ELF-1 (cell line): ENCODE results near the gene ZWILCH.

ENCODE experiments used
- DNase-seq: peaks from one replicate; pipeline ENCODE4 v3.0.0-alpha.2; 2016; ENCODE audit warnings: low read depth, low spot score

Gene ZWILCH

GRCh38 chr15:66545255-66545654 lies 40.1 kb downstream of the ZWILCH start:
- no peak for DNase-seq

GRCh38 chr15:66555685-66556084 lies 50.6 kb downstream of the ZWILCH start:
- DNase-seq, result no peak

- DNase-seq, result no peak
Observed at GRCh38 chr15:66558271-66558670, 53.1 kb downstream of the ZWILCH start.

GRCh38 chr15:66560856-66561525 lies 55.9 kb downstream of the ZWILCH start:
- no peak for DNase-seq

GRCh38 chr15:66563126-66563525 lies 58.0 kb downstream of the ZWILCH start:
- DNase-seq, result no peak

GRCh38 chr15:66563566-66564110 lies 58.5 kb downstream of the ZWILCH start:
- DNase-seq, result no peak

- no peak for DNase-seq
Observed at GRCh38 chr15:66564136-66565041, 59.3 kb downstream of the ZWILCH start.

- DNase-seq, result no peak
Observed at GRCh38 chr15:66565141-66565641, 60.1 kb downstream of the ZWILCH start.

- peak; percentile 85 for DNase-seq
Observed at GRCh38 chr15:66565741-66566144, 60.6 kb downstream of the ZWILCH start, which contains the start of gene LCTL. Gene LCTL (minus strand): TSS chr15:66565998. CDS start chr15:66565365, 633 bp downstream.

GRCh38 chr15:66566963-66567531 lies 61.9 kb downstream of the ZWILCH start:
- DNase-seq, result peak; percentile 94

GRCh38 chr15:66567897-66568296 lies 62.8 kb downstream of the ZWILCH start:
- no peak for DNase-seq

GRCh38 chr15:66569461-66570137 lies 64.5 kb downstream of the ZWILCH start:
- DNase-seq, result no peak

- no peak for DNase-seq
Observed at GRCh38 chr15:66570327-66570726, 65.2 kb downstream of the ZWILCH start.

GRCh38 chr15:66570842-66571478 lies 65.8 kb downstream of the ZWILCH start:
- DNase-seq, result no peak

GRCh38 chr15:66572146-66572545 lies 67.0 kb downstream of the ZWILCH start:
- DNase-seq, result no peak

GRCh38 chr15:66573348-66573718 lies 68.2 kb downstream of the ZWILCH start:
- DNase-seq, result no peak

- no peak for DNase-seq
Observed at GRCh38 chr15:66573719-66574595, 68.8 kb downstream of the ZWILCH start.

- DNase-seq, result no peak
Observed at GRCh38 chr15:66574596-66574950, 69.4 kb downstream of the ZWILCH start.

GRCh38 chr15:66578286-66578875 lies 73.3 kb downstream of the ZWILCH start:
- no peak for DNase-seq

GRCh38 chr15:66580643-66581042 lies 75.5 kb downstream of the ZWILCH start:
- DNase-seq, result no peak
